ENCODE data around the gene EAPP. TPM values are rescaled to one million over a fixed set of nuclear protein-coding genes. Genes with fewer than 3 reads are reported as not detected.
"Not testable (repeated sequence)": the region's sequence is repeated elsewhere in the genome, so short reads cannot be mapped to it uniquely, and the experiment has no call there.

Gene EAPP
- total RNA-seq, 1 experiment from 2014 or later: 32.2 TPM

DNA sequence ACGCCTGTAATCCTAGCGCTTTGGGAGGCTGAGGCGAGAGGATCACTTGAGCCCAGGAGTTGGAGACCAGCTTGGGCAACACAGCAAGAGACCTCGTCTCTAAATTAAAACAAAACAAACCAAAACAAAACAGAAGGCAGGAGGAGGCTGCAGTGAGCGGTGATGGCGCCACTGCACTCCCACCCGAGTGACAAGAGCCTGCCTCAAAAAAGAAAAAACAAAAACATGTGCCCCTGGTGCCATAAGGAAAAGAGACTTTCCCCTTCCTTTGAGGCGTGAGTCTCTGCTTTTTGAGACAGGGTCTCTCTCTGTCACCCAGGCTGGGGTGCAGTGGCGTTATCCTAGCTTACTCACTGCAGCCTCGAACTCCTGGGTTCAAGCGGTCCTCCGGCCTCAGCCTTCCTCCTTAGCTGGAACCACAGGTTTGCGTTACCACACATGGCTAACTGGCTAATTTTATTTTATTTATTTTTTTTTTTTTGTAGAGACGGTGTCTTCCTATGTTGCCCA is 9.0 kb upstream of the EAPP start:
- H3K4me2 ChIP-seq (ENCODE audit: low read length): no peak overlapping the region
- no peaks in the 10 kb centered on the region for H3K9me2 ChIP-seq (ENCODE audit: insufficient read depth)
- H2AFZ ChIP-seq (ENCODE audit: low read depth, low read length, poor library complexity, severe bottlenecking): no peak overlapping the region
- ChIA-PET RAD21 (ENCODE audit: low non-redundant PET in 1 of 2, low total read pairs in 2 of 2, uncharacterized antibody in 2 of 2, unreplicated experiment in 2 of 2) (interaction anchor here in 1 of 2 experiments (0.6 kb wide), 1 partner anchor 54 kb away, joined by 3 read pairs; no protein-coding TSS in a partner anchor), POLR2A (interaction anchor here (0.7 to 1.0 kb wide), 2 partner anchors 98 to 107 kb away, joined by 3 read pairs; no protein-coding TSS in a partner anchor), CTCF (no interaction called here)
- no peaks in the 10 kb centered on the region for H4K20me1 ChIP-seq (ENCODE audit: insufficient read depth)
- no peaks in the 10 kb centered on the region for H3K9me3 ChIP-seq (ENCODE audit: control insufficient read depth in 1 of 2, insufficient read depth in 1 of 2, low read depth in 1 of 2, low read length in 2 of 2)
- H3K79me2 ChIP-seq (ENCODE audit: insufficient read depth, low read length): no peaks in the 10 kb centered on the region
- peaks cover 3% of the 10 kb centered on the region in 2 experiments; a peak in 2 of 4 replicates for H3K4me1 ChIP-seq (ENCODE audit: control insufficient read depth in 1 of 2, insufficient read depth in 2 of 2, low read length in 2 of 2)
- no peak overlapping the region for H3K4me3 ChIP-seq (replicated peaks in 1 of 2; ENCODE audit: low read depth in 1 of 2, low read length in 2 of 2)
- no TSS peak for BruUV-seq (replicated peaks)
- intact Hi-C loops (cut with micrococcal nuclease): no loop called here
- TF ChIP-seq, protein P1, sequence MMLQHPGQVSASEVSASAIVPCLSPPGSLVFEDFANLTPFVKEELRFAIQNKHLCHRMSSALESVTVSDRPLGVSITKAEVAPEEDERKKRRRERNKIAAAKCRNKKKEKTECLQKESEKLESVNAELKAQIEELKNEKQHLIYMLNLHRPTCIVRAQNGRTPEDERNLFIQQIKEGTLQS (IDR thresholded peaks at IDR 0.05): no peak
- TF ChIP-seq EZH2phosphoT487 (IDR thresholded peaks at IDR 0.05; ENCODE audit: borderline replicate concordance) (no peak), ZBTB33 (IDR thresholded peaks at IDR 0.05; ENCODE audit: extremely low read depth, insufficient replicate concordance, low read length) (no peak)
- ATAC-seq (no peak), DNase-seq (ENCODE audit: low read depth, low spot score) (no peak)
- no peaks in the 10 kb centered on the region for H3K27me3 ChIP-seq (ENCODE audit: insufficient read depth, low read length)
- H3K9ac ChIP-seq (ENCODE audit: low read length): no peak overlapping the region
- no peaks in the 10 kb centered on the region for H3K36me3 ChIP-seq (ENCODE audit: control insufficient read depth in 1 of 2, insufficient read depth in 2 of 2, low read length in 2 of 2)
- H3K27ac ChIP-seq (ENCODE audit: low read depth, low read length): peak overlapping the region; percentile 30; the same call in 1 of the 2 replicates

- H4K20me1 ChIP-seq (ENCODE audit: insufficient read depth); H3K9me2 ChIP-seq (ENCODE audit: insufficient read depth); H3K27ac ChIP-seq (ENCODE audit: low read depth, low read length); BruUV-seq (replicated peaks); H2AFZ ChIP-seq (ENCODE audit: low read depth, low read length, poor library complexity, severe bottlenecking); intact Hi-C loops (cut with micrococcal nuclease); H3K4me2 ChIP-seq (ENCODE audit: low read length); H3K79me2 ChIP-seq (ENCODE audit: insufficient read depth, low read length); H3K4me1 ChIP-seq (ENCODE audit: control insufficient read depth in 1 of 2, insufficient read depth in 2 of 2, low read length in 2 of 2); H3K36me3 ChIP-seq (ENCODE audit: control insufficient read depth in 1 of 2, insufficient read depth in 2 of 2, low read length in 2 of 2); DNase-seq (ENCODE audit: low read depth, low spot score); H3K9ac ChIP-seq (ENCODE audit: low read length); CTCF ChIA-PET; H3K4me3 ChIP-seq (replicated peaks in 1 of 2; ENCODE audit: low read depth in 1 of 2, low read length in 2 of 2); POLR2A ChIA-PET; H3K9me3 ChIP-seq (ENCODE audit: control insufficient read depth in 1 of 2, insufficient read depth in 1 of 2, low read depth in 1 of 2, low read length in 2 of 2); H3K27me3 ChIP-seq (ENCODE audit: insufficient read depth, low read length); RAD21 ChIA-PET (ENCODE audit: low non-redundant PET in 1 of 2, low total read pairs in 2 of 2, uncharacterized antibody in 2 of 2, unreplicated experiment in 2 of 2): not testable (repeated sequence)
- ATAC-seq: peak; percentile 72
Measured at GRCh38 chr14:34547136-34547520, 7.6 kb upstream of the EAPP start.

GRCh38 chr14:34546272-34547135 is 7.0 kb upstream of the EAPP start:
- DNase-seq (ENCODE audit: low read depth, low spot score); intact Hi-C loops (cut with micrococcal nuclease); H3K27ac ChIP-seq (ENCODE audit: low read depth, low read length); H3K4me3 ChIP-seq (replicated peaks in 1 of 2; ENCODE audit: low read depth in 1 of 2, low read length in 2 of 2); H3K79me2 ChIP-seq (ENCODE audit: insufficient read depth, low read length); H3K36me3 ChIP-seq (ENCODE audit: control insufficient read depth in 1 of 2, insufficient read depth in 2 of 2, low read length in 2 of 2); H3K27me3 ChIP-seq (ENCODE audit: insufficient read depth, low read length); H3K4me2 ChIP-seq (ENCODE audit: low read length); H2AFZ ChIP-seq (ENCODE audit: low read depth, low read length, poor library complexity, severe bottlenecking); POLR2A ChIA-PET; H3K9ac ChIP-seq (ENCODE audit: low read length); RAD21 ChIA-PET (ENCODE audit: low non-redundant PET in 1 of 2, low total read pairs in 2 of 2, uncharacterized antibody in 2 of 2, unreplicated experiment in 2 of 2); H3K9me3 ChIP-seq (ENCODE audit: control insufficient read depth in 1 of 2, insufficient read depth in 1 of 2, low read depth in 1 of 2, low read length in 2 of 2); H4K20me1 ChIP-seq (ENCODE audit: insufficient read depth); CTCF ChIA-PET; H3K4me1 ChIP-seq (ENCODE audit: control insufficient read depth in 1 of 2, insufficient read depth in 2 of 2, low read length in 2 of 2); H3K9me2 ChIP-seq (ENCODE audit: insufficient read depth): not testable (repeated sequence)
- TSS peak; percentile 99 for BruUV-seq (replicated peaks)
- peak; percentile 80 for ATAC-seq
